Transverse colon (tissue), 4 donors: Measurements from ENCODE around the gene ARHGEF38. TPM values are rescaled to one million over a fixed set of nuclear protein-coding genes. Genes with fewer than 3 reads are reported as not detected.

ENCODE experiments used
- small RNA-seq, 4 donors: library from RNA; depleted of rRNA; stranded (forward); fragments of <200 nt; gene quantifications; one replicate each; pipeline ENCODE3, GENCODE V24; 2016
- total RNA-seq, 4 donors: library from RNA; depleted of rRNA; stranded (reverse); fragments of >200 nt; gene quantifications; one replicate each; pipeline ENCODE4 v1.1.0, GENCODE V29; 2016

ARHGEF38 gene
- total RNA-seq, 4 donors from 2014 or later: 2.6 to 18.1 (median 15.6) TPM

Small RNAs within 50 kb of the gene (small RNA-seq; reads per million reads assigned to genes)
- 0 reads per million in 4 donors for gene ATP5F1EP1

Other genes starting within 250 kb of the ARHGEF38 start
- gene PPA2, start 78.6 kb upstream of the ARHGEF38 start, total RNA-seq: 100 to 1,000 TPM in 2 of 4 donors, 10 to 100 TPM in 2; 46.2 to 164 (median 84.6) TPM
- gene INTS12, start 156.1 kb downstream of the ARHGEF38 start, total RNA-seq: 10 to 100 TPM in 3 of 4 donors, 1 to 10 TPM in 1; 4.5 to 37.0 (median 22.0) TPM
- gene GSTCD, start 156.2 kb downstream of the ARHGEF38 start, total RNA-seq: 10 to 100 TPM in 1 of 4 donors, 1 to 10 TPM in 2, under 1 TPM in 1; 0.40 to 11.1 (median 8.4) TPM